ENCODE results near the gene CCDC7. TPM values are rescaled to one million over a fixed set of nuclear protein-coding genes. Genes with fewer than 3 reads are reported as not detected.

Gene CCDC7
- total RNA-seq, 1 donor from 2014 or later = 2.3 TPM

DNA sequence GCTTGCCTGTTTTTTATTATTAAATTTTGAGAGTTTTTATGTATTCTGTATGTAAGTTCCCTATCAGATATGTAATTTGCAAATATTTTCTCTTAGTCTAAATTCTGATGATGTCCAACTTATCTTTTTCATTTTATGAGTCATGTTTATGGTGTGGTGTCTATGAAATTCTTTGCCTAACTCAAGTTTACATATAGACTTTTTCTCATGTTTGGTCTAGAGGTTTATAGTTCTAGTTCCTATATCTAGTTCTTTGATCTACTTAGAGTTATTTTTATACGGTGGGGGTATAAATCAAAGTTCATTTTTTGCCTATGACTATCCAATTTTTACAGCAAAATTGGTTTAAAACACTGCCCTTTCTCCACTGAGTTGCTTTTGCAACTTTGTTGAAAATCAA, 26.3 kb upstream of the CCDC7 start:
- peaks cover 3% of the 10 kb centered on the region for H3K9me3 Mint-ChIP-seq (ENCODE audit: unreplicated experiment)
- no peaks in the 10 kb centered on the region for H3K27me3 ChIP-seq (ENCODE audit: insufficient read depth, low read length)
- FAIRE-seq (peak; percentile 20), DNase-seq (ENCODE audit: low read depth) (no peak)
- H3K79me2 ChIP-seq (ENCODE audit: insufficient read depth, low read length) = no peaks in the 10 kb centered on the region
- no peaks in the 10 kb centered on the region for H3K27me3 Mint-ChIP-seq (ENCODE audit: low read depth, unreplicated experiment)
- H3K4me1 ChIP-seq (ENCODE audit: insufficient read depth, low read length) = no peaks in the 10 kb centered on the region
- no peak overlapping the region for H3K4me3 ChIP-seq (ENCODE audit: insufficient read depth, low read depth, low read length)
- no peak overlapping the region for H3K4me2 ChIP-seq (ENCODE audit: low read length)
- peaks cover 10% of the 10 kb centered on the region for H3K4me1 Mint-ChIP-seq (ENCODE audit: low read depth, unreplicated experiment)
- no peak overlapping the region for H3K27ac Mint-ChIP-seq (ENCODE audit: unreplicated experiment)
- no peak overlapping the region for H2AFZ ChIP-seq (ENCODE audit: low read depth, low read length)
- H3K4me3 Mint-ChIP-seq (ENCODE audit: unreplicated experiment) = no peak overlapping the region
- H3K9ac ChIP-seq (ENCODE audit: low read length) = no peak overlapping the region
- no peaks in the 10 kb centered on the region for H3K36me3 ChIP-seq (ENCODE audit: insufficient read depth, low read length)
- no peaks in the 10 kb centered on the region for H3K9me3 ChIP-seq (ENCODE audit: insufficient read depth, low read depth, low read length)
- TF ChIP-seq CTCF (IDR thresholded peaks at IDR 0.05; ENCODE audit: insufficient read depth, low read depth, low read length) (no peak), EZH2 (IDR thresholded peaks at IDR 0.05; ENCODE audit: insufficient read depth, low read length) (no peak)
- H3K36me3 Mint-ChIP-seq (ENCODE audit: low read depth, unreplicated experiment) = no peaks in the 10 kb centered on the region
- H4K20me1 ChIP-seq (ENCODE audit: insufficient read depth, low read length) = no peaks in the 10 kb centered on the region
- no peak overlapping the region for H3K27ac ChIP-seq (ENCODE audit: low read depth, low read length)

GRCh38 chr10:32426186-32426585, 19.8 kb upstream of the CCDC7 start:
- Histone ChIP-seq H3K27me3 (ENCODE audit: insufficient read depth, low read length) (no peaks in the 10 kb centered on the region), H3K27ac (ENCODE audit: low read depth, low read length) (no peak overlapping the region), H3K79me2 (ENCODE audit: insufficient read depth, low read length) (no peaks in the 10 kb centered on the region), H3K4me1 (ENCODE audit: insufficient read depth, low read length) (no peaks in the 10 kb centered on the region), H2AFZ (ENCODE audit: low read depth, low read length) (no peak overlapping the region), H3K9me3 (ENCODE audit: insufficient read depth, low read depth, low read length) (no peaks in the 10 kb centered on the region), H4K20me1 (ENCODE audit: insufficient read depth, low read length) (no peaks in the 10 kb centered on the region), H3K36me3 (ENCODE audit: insufficient read depth, low read length) (no peaks in the 10 kb centered on the region), H3K4me2 (ENCODE audit: low read length) (no peak overlapping the region), H3K9ac (ENCODE audit: low read length) (no peak overlapping the region), H3K4me3 (ENCODE audit: insufficient read depth, low read depth, low read length) (no peak overlapping the region)
- DNase-seq (ENCODE audit: low read depth) = no peak
- H3K36me3 Mint-ChIP-seq (ENCODE audit: low read depth, unreplicated experiment) = no peaks in the 10 kb centered on the region
- no peak overlapping the region for H3K4me3 Mint-ChIP-seq (ENCODE audit: unreplicated experiment)
- peaks cover 4% of the 10 kb centered on the region for H3K9me3 Mint-ChIP-seq (ENCODE audit: unreplicated experiment)
- H3K27ac Mint-ChIP-seq (ENCODE audit: unreplicated experiment) = no peak overlapping the region
- FAIRE-seq = no peak
- TF ChIP-seq EZH2 (IDR thresholded peaks at IDR 0.05; ENCODE audit: insufficient read depth, low read length) (no peak), CTCF (IDR thresholded peaks at IDR 0.05; ENCODE audit: insufficient read depth, low read depth, low read length) (no peak)
- no peaks in the 10 kb centered on the region for H3K27me3 Mint-ChIP-seq (ENCODE audit: low read depth, unreplicated experiment)
- H3K4me1 Mint-ChIP-seq (ENCODE audit: low read depth, unreplicated experiment) = no peaks in the 10 kb centered on the region

DNA sequence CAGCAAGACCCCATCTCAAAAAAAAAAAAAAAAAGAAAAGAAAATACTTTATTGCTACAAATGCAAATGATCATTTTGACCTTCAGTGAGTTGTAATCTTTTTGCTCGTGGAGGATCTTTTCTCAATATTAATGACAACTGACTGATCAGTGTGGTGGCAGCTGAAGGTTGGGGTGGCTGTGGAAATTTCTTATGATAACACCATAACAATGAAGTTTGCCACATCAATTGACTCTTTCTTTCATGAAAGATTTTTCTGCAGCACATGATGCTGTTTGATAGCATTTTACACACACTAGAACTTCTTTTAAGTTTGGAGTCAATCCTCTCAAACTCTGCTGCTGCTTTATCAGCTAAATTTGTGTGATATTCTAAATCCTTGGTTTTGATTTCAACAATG, 12.4 kb upstream of the CCDC7 start:
- Mint-ChIP-seq H3K27ac (ENCODE audit: unreplicated experiment) (no peak overlapping the region), H3K4me3 (ENCODE audit: unreplicated experiment) (no peak overlapping the region), H3K27me3 (ENCODE audit: low read depth, unreplicated experiment) (peaks cover 6% of the 10 kb centered on the region), H3K9me3 (ENCODE audit: unreplicated experiment) (peaks cover 8% of the 10 kb centered on the region), H3K4me1 (ENCODE audit: low read depth, unreplicated experiment) (no peaks in the 10 kb centered on the region), H3K36me3 (ENCODE audit: low read depth, unreplicated experiment) (no peaks in the 10 kb centered on the region)
- H3K27me3 ChIP-seq (ENCODE audit: insufficient read depth, low read length) = no peaks in the 10 kb centered on the region
- H3K9me3 ChIP-seq (ENCODE audit: insufficient read depth, low read depth, low read length) = peaks cover 3% of the 10 kb centered on the region
- no peak overlapping the region for H3K4me3 ChIP-seq (ENCODE audit: insufficient read depth, low read depth, low read length)
- H3K79me2 ChIP-seq (ENCODE audit: insufficient read depth, low read length) = no peaks in the 10 kb centered on the region
- no peak for FAIRE-seq
- no peaks in the 10 kb centered on the region for H4K20me1 ChIP-seq (ENCODE audit: insufficient read depth, low read length)
- no peak overlapping the region for H3K4me2 ChIP-seq (ENCODE audit: low read length)
- H3K36me3 ChIP-seq (ENCODE audit: insufficient read depth, low read length) = no peaks in the 10 kb centered on the region
- DNase-seq (ENCODE audit: low read depth) = no peak
- H3K4me1 ChIP-seq (ENCODE audit: insufficient read depth, low read length) = no peaks in the 10 kb centered on the region
- no peak overlapping the region for H3K9ac ChIP-seq (ENCODE audit: low read length)
- H3K27ac ChIP-seq (ENCODE audit: low read depth, low read length) = no peak overlapping the region
- no peak overlapping the region for H2AFZ ChIP-seq (ENCODE audit: low read depth, low read length)
- TF ChIP-seq EZH2 (IDR thresholded peaks at IDR 0.05; ENCODE audit: insufficient read depth, low read length) (no peak), CTCF (IDR thresholded peaks at IDR 0.05; ENCODE audit: insufficient read depth, low read depth, low read length) (no peak)
